ENCODE data around the gene B3GALT6.

B3GALT6 gene

GRCh38 chr1:1197188-1197500, 34.9 kb upstream of the B3GALT6 start:
- Histone ChIP-seq H3K36me3 (ENCODE audit: control insufficient read depth, insufficient read depth, low read length) (no peaks in the 10 kb centered on the region), H3K9ac (ENCODE audit: low read depth, low read length) (no peak overlapping the region), H3K9me3 (ENCODE audit: control insufficient read depth, insufficient read depth, low read length) (no peaks in the 10 kb centered on the region), H3K4me3 (ENCODE audit: low read depth, low read length) (no peak overlapping the region), H3K4me1 (ENCODE audit: control insufficient read depth, insufficient read depth, low read length) (no peaks in the 10 kb centered on the region), H3K27me3 (ENCODE audit: control insufficient read depth, insufficient read depth, low read length) (no peaks in the 10 kb centered on the region)

GRCh38 chr1:1197551-1198422, 34.2 kb upstream of the B3GALT6 start:
- H3K9ac ChIP-seq (ENCODE audit: low read depth, low read length), result no peak overlapping the region
- no peaks in the 10 kb centered on the region for H3K4me1 ChIP-seq (ENCODE audit: control insufficient read depth, insufficient read depth, low read length)
- no peaks in the 10 kb centered on the region for H3K9me3 ChIP-seq (ENCODE audit: control insufficient read depth, insufficient read depth, low read length)
- no peaks in the 10 kb centered on the region for H3K36me3 ChIP-seq (ENCODE audit: control insufficient read depth, insufficient read depth, low read length)
- no peak overlapping the region for H3K4me3 ChIP-seq (ENCODE audit: low read depth, low read length)
- no peaks in the 10 kb centered on the region for H3K27me3 ChIP-seq (ENCODE audit: control insufficient read depth, insufficient read depth, low read length)

- no peaks in the 10 kb centered on the region for H3K4me1 ChIP-seq (ENCODE audit: control insufficient read depth, insufficient read depth, low read length)
- H3K9me3 ChIP-seq (ENCODE audit: control insufficient read depth, insufficient read depth, low read length), result no peaks in the 10 kb centered on the region
- no peak overlapping the region for H3K4me3 ChIP-seq (ENCODE audit: low read depth, low read length)
- H3K27me3 ChIP-seq (ENCODE audit: control insufficient read depth, insufficient read depth, low read length), result no peaks in the 10 kb centered on the region
- no peaks in the 10 kb centered on the region for H3K36me3 ChIP-seq (ENCODE audit: control insufficient read depth, insufficient read depth, low read length)
- H3K9ac ChIP-seq (ENCODE audit: low read depth, low read length), result no peak overlapping the region
These were observed 33.5 kb upstream of the B3GALT6 start for GRCh38 chr1:1198423-1199140.

GRCh38 chr1:1199141-1199960, 32.7 kb upstream of the B3GALT6 start:
- Histone ChIP-seq H3K9me3 (ENCODE audit: control insufficient read depth, insufficient read depth, low read length) (no peaks in the 10 kb centered on the region), H3K36me3 (ENCODE audit: control insufficient read depth, insufficient read depth, low read length) (no peaks in the 10 kb centered on the region), H3K9ac (ENCODE audit: low read depth, low read length) (no peak overlapping the region), H3K4me1 (ENCODE audit: control insufficient read depth, insufficient read depth, low read length) (no peaks in the 10 kb centered on the region), H3K27me3 (ENCODE audit: control insufficient read depth, insufficient read depth, low read length) (no peaks in the 10 kb centered on the region), H3K4me3 (ENCODE audit: low read depth, low read length) (no peak overlapping the region)

GRCh38 chr1:1199961-1200875, 31.8 kb upstream of the B3GALT6 start:
- Histone ChIP-seq H3K9ac (ENCODE audit: low read depth, low read length) (no peak overlapping the region), H3K9me3 (ENCODE audit: control insufficient read depth, insufficient read depth, low read length) (no peaks in the 10 kb centered on the region), H3K36me3 (ENCODE audit: control insufficient read depth, insufficient read depth, low read length) (no peaks in the 10 kb centered on the region), H3K4me3 (ENCODE audit: low read depth, low read length) (no peak overlapping the region), H3K27me3 (ENCODE audit: control insufficient read depth, insufficient read depth, low read length) (no peaks in the 10 kb centered on the region), H3K4me1 (ENCODE audit: control insufficient read depth, insufficient read depth, low read length) (no peaks in the 10 kb centered on the region)

GRCh38 chr1:1200876-1201810, 30.9 kb upstream of the B3GALT6 start:
- H3K27me3 ChIP-seq (ENCODE audit: control insufficient read depth, insufficient read depth, low read length), result peaks cover 2% of the 10 kb centered on the region
- H3K36me3 ChIP-seq (ENCODE audit: control insufficient read depth, insufficient read depth, low read length), result no peaks in the 10 kb centered on the region
- no peaks in the 10 kb centered on the region for H3K4me1 ChIP-seq (ENCODE audit: control insufficient read depth, insufficient read depth, low read length)
- no peak overlapping the region for H3K9ac ChIP-seq (ENCODE audit: low read depth, low read length)
- H3K9me3 ChIP-seq (ENCODE audit: control insufficient read depth, insufficient read depth, low read length), result no peaks in the 10 kb centered on the region
- no peak overlapping the region for H3K4me3 ChIP-seq (ENCODE audit: low read depth, low read length)

GRCh38 chr1:1202831-1203560, 29.0 kb upstream of the B3GALT6 start:
- no peaks in the 10 kb centered on the region for H3K36me3 ChIP-seq (ENCODE audit: control insufficient read depth, insufficient read depth, low read length)
- no peaks in the 10 kb centered on the region for H3K9me3 ChIP-seq (ENCODE audit: control insufficient read depth, insufficient read depth, low read length)
- no peak overlapping the region for H3K4me3 ChIP-seq (ENCODE audit: low read depth, low read length)
- peaks cover 5% of the 10 kb centered on the region for H3K27me3 ChIP-seq (ENCODE audit: control insufficient read depth, insufficient read depth, low read length)
- no peak overlapping the region for H3K9ac ChIP-seq (ENCODE audit: low read depth, low read length)
- H3K4me1 ChIP-seq (ENCODE audit: control insufficient read depth, insufficient read depth, low read length), result no peaks in the 10 kb centered on the region

- Histone ChIP-seq H3K9ac (ENCODE audit: low read depth, low read length) (no peak overlapping the region), H3K9me3 (ENCODE audit: control insufficient read depth, insufficient read depth, low read length) (no peaks in the 10 kb centered on the region), H3K36me3 (ENCODE audit: control insufficient read depth, insufficient read depth, low read length) (no peaks in the 10 kb centered on the region), H3K4me1 (ENCODE audit: control insufficient read depth, insufficient read depth, low read length) (no peaks in the 10 kb centered on the region), H3K27me3 (ENCODE audit: control insufficient read depth, insufficient read depth, low read length) (peaks cover 5% of the 10 kb centered on the region), H3K4me3 (ENCODE audit: low read depth, low read length) (no peak overlapping the region)
These were observed 28.2 kb upstream of the B3GALT6 start for GRCh38 chr1:1203561-1204424.

- H3K27me3 ChIP-seq (ENCODE audit: control insufficient read depth, insufficient read depth, low read length), result peaks cover 5% of the 10 kb centered on the region
- no peak overlapping the region for H3K9ac ChIP-seq (ENCODE audit: low read depth, low read length)
- no peaks in the 10 kb centered on the region for H3K36me3 ChIP-seq (ENCODE audit: control insufficient read depth, insufficient read depth, low read length)
- no peaks in the 10 kb centered on the region for H3K4me1 ChIP-seq (ENCODE audit: control insufficient read depth, insufficient read depth, low read length)
- no peak overlapping the region for H3K4me3 ChIP-seq (ENCODE audit: low read depth, low read length)
- no peaks in the 10 kb centered on the region for H3K9me3 ChIP-seq (ENCODE audit: control insufficient read depth, insufficient read depth, low read length)
These were observed 27.6 kb upstream of the B3GALT6 start for GRCh38 chr1:1204425-1204920.
